Transverse colon (tissue), 4 donors: Measurements from ENCODE around the gene IMPACT. TPM values are rescaled to one million over a fixed set of nuclear protein-coding genes. Genes with fewer than 3 reads are reported as not detected.

Source experiments
- DNase-seq: peaks from one replicate; pipeline ENCODE4 v3.0.0-alpha.2; 2019
- H3K27ac ChIP-seq, 4 donors: fragments of 200-600 bp; sonication (generic); 2 replicates each; pipeline ENCODE4 v1.5.1; 2016 to 2018; ENCODE audit warnings: inconsistent platforms in 4 of 4
- H3K27me3 ChIP-seq: fragments of 200-600 bp; sonication (generic); 2 replicates; pipeline ENCODE4 v1.5.1; 2017; ENCODE audit warnings: inconsistent platforms
- H3K36me3 ChIP-seq, 4 donors: fragments of 200-600 bp; sonication (generic); 2 replicates each; pipeline ENCODE4 v1.5.1; 2017 to 2019; ENCODE audit warnings: inconsistent platforms in 4 of 4
- H3K4me1 ChIP-seq, 4 donors: fragments of 200-600 bp; sonication (generic); 2 replicates each; pipeline ENCODE4 v1.5.1; 2017 to 2020; ENCODE audit warnings: inconsistent platforms in 4 of 4
- H3K4me3 ChIP-seq, 4 donors: fragments of 200-600 bp; sonication (generic); 1 replicate in 1 of 4; 2 replicates in 3 of 4; pipeline versions ENCODE4 v1.5.1 to v1.6.1; 2017 to 2019; ENCODE audit warnings: inconsistent platforms in 4 of 4
- H3K9me3 ChIP-seq, 2 donors: fragments of 200-600 bp; sonication (generic); 2 replicates each; pipeline ENCODE4 v1.5.1; 2017 to 2019; ENCODE audit warnings: inconsistent platforms in 2 of 2
- EP300 ChIP-seq: sonication (generic); formaldehyde crosslinking; IDR thresholded peaks from one replicate; pipeline ENCODE4 v1.6.1; 2017; ENCODE audit warnings: antibody characterized with exemption, low read depth
- POLR2A ChIP-seq: fragments of 450-650 bp; IDR thresholded peaks from one replicate; pipeline ENCODE4 v1.6.1; 2016; ENCODE audit warnings: antibody characterized with exemption, mild to moderate bottlenecking, moderate library complexity
- POLR2AphosphoS5 ChIP-seq, 3 donors: sonication (generic); formaldehyde crosslinking; IDR thresholded peaks; one replicate each; pipeline ENCODE4 v1.6.1; 2016; ENCODE audit warnings: antibody characterized with exemption in 3 of 3
- WGBS, 2 donors: methylation state at CpG; one replicate each; pipeline ENCODE4 v1.1.5; 2018; ENCODE audit warnings: low coverage in 1 of 2; 5-methylcytosine and 5-hydroxymethylcytosine counted together
- in situ Hi-C, 4 donors: fragments of 200-750 bp; cut with MboI; loops; one replicate each; pipeline versions ENCODE4 v1.15.0 to v1.15.1; 2017; ENCODE audit warnings: low sequenced_read_pairs in 3 of 4, low pct_ligation_motif_present in 1 of 4, low pct_unique_long_range_greater_than_20kb in 1 of 4
- intact Hi-C: fragments of 100-400 bp; cut with DNase I; formaldehyde crosslinking; loops from one replicate; pipeline ENCODE4 v1.15.1; 2023; ENCODE audit warnings: low total_unique reads
- total RNA-seq, 4 donors: library from RNA; depleted of rRNA; stranded (reverse); fragments of >200 nt; gene quantifications; one replicate each; pipeline ENCODE4 v1.1.0, GENCODE V29; 2016
- TF ChIP-seq, protein P1 (sequence below), 5 experiments: fragments of 200-600 bp in 3 of 5; fragments of 450-650 bp in 2 of 5; sonication (generic) in 3 of 5; IDR thresholded peaks; 1 replicate in 2 of 5; 2 replicates in 3 of 5; pipeline ENCODE4 v1.5.1; 2016 to 2017; ENCODE audit warnings: antibody characterized with exemption in 5 of 5, inconsistent platforms in 3 of 5, mild to moderate bottlenecking in 2 of 5, moderate library complexity in 1 of 5

IMPACT gene
- total RNA-seq, 4 donors from 2014 or later, result 12.4 to 18.0 (median 16.5) TPM

DNA sequence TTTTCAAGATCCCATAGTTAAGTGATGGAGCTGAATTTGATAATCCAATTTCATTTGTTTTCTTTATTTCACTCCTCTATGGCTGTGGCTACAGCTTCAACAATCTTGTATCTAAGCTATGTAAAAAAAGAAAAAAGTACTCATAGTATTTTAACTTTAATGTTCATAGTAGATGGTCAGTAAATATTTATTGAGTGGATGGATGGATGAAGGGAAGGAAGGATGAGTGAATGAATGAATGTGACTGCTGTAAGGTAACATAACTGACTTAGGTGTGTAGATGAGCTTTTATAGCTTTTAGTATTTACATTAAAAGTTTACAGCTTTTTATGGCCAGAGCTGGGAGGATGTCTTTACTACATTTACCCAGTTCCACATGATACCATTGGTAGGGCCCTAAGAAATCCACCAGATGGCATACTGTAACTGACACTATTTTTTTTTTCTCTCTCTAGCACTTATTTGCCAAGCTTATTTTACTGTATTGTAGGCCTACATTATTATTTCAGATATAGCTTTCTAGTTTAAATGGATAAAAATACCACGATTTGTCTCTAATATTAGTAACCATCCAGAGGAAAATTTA lies 20.6 kb downstream of the IMPACT start:
- intact Hi-C loops, result no loop called here
- no peak overlapping the region for H3K4me3 ChIP-seq
- no peaks in the 10 kb centered on the region for H3K9me3 ChIP-seq
- 50 to 63% methylated on average over 1 of the region's 1 CpG for WGBS, 2 donors
- DNase-seq, result no peak
- no peak for TF ChIP-seq POLR2AphosphoS5 (IDR thresholded peaks at IDR 0.05)
- TF ChIP-seq, protein P1, sequence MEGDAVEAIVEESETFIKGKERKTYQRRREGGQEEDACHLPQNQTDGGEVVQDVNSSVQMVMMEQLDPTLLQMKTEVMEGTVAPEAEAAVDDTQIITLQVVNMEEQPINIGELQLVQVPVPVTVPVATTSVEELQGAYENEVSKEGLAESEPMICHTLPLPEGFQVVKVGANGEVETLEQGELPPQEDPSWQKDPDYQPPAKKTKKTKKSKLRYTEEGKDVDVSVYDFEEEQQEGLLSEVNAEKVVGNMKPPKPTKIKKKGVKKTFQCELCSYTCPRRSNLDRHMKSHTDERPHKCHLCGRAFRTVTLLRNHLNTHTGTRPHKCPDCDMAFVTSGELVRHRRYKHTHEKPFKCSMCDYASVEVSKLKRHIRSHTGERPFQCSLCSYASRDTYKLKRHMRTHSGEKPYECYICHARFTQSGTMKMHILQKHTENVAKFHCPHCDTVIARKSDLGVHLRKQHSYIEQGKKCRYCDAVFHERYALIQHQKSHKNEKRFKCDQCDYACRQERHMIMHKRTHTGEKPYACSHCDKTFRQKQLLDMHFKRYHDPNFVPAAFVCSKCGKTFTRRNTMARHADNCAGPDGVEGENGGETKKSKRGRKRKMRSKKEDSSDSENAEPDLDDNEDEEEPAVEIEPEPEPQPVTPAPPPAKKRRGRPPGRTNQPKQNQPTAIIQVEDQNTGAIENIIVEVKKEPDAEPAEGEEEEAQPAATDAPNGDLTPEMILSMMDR (IDR thresholded peaks at IDR 0.05), result peak in 4 of 5 experiments; percentile 29 to 43 (median 36)
- H3K27me3 ChIP-seq, result no peaks in the 10 kb centered on the region
- peaks cover 0 to 51% (median 18%) of the 10 kb centered on the region in 4 donors for H3K36me3 ChIP-seq
- peaks cover 0 to 11% (median 3%) of the 10 kb centered on the region in 4 donors for H3K4me1 ChIP-seq
- in situ Hi-C loops, result no loop called here
- peak overlapping the region in 2 of 4 donors; percentile 4 to 7 for H3K27ac ChIP-seq

DNA sequence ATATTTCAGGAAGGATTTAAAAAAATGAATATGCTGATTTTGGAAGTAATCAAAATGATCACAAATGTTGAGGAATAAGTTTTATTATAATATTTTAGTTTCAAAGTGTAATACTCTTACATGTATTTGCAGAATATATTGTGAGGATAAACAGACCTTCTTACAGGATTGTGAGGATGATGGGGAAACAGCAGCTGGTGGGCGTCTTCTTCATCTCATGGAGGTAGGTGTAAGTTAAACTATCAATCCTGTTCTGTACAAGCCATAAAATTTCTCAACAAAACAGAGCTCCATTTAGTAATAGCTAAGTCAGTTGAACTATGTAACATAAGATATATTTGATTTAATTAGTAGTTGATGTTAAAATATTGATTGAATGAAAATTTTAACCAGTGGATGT lies 21.5 kb downstream of the IMPACT start:
- intact Hi-C loops, result no loop called here

DNA sequence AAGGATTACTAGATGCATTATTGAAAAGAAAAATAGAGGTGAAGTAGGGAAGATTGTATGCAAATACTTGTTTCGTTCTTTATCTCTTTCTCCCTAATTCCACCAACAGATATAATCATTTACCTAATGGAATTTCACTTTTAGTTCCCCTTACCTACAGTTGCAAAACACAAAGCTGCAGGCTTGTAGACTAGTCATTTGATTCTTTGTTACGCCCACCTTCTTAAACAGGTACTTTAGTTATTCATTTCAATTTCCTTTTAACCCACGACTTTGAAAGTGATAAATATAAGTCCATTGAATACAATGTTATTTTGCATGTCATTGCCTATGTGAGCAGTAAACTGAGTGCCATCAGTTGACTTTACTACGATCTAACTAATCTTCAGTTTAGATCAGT lies 30.1 kb downstream of the IMPACT start:
- in situ Hi-C loops, result loop anchor here in 1 of 4 donors (25.0 kb wide), 1 partner anchor 106 kb away; no protein-coding TSS in a partner anchor
- Histone ChIP-seq H3K27me3 (no peaks in the 10 kb centered on the region), H3K27ac (no peak overlapping the region), H3K4me3 (no peak overlapping the region), H3K9me3 (no peaks in the 10 kb centered on the region), H3K4me1 (no peaks in the 10 kb centered on the region), H3K36me3 (peaks cover 0 to 1% (median 0%) of the 10 kb centered on the region in 4 donors)
- WGBS, 2 donors, result 69 to 78% methylated on average over 4 of the region's 4 CpGs
- no peak for DNase-seq
- TF ChIP-seq EP300, result no peak
- TF ChIP-seq POLR2A, result no peak
- TF ChIP-seq POLR2AphosphoS5 (IDR thresholded peaks at IDR 0.05), result no peak
- TF ChIP-seq, protein P1 (IDR thresholded peaks at IDR 0.05), result no peak
- intact Hi-C loops, result no loop called here

More for the DNA sequence above, 21.5 kb downstream of the IMPACT start:
- no peak overlapping the region for H3K4me3 ChIP-seq
- H3K4me1 ChIP-seq, result peaks cover 0 to 11% (median 3%) of the 10 kb centered on the region in 4 donors
- TF ChIP-seq EP300 (no peak), POLR2A (no peak), POLR2AphosphoS5 (IDR thresholded peaks at IDR 0.05) (no peak)
- TF ChIP-seq, protein P1 (IDR thresholded peaks at IDR 0.05), result no peak
- no peak for DNase-seq
- in situ Hi-C loops, result no loop called here
- WGBS, 2 donors, result 70 to 73% methylated on average over 1 of the region's 1 CpG
- H3K27me3 ChIP-seq, result no peaks in the 10 kb centered on the region
- H3K9me3 ChIP-seq, result no peaks in the 10 kb centered on the region
- H3K36me3 ChIP-seq, result peaks cover 0 to 41% (median 16%) of the 10 kb centered on the region in 4 donors
- H3K27ac ChIP-seq, result peak overlapping the region in 1 of 4 donors; percentile 4

DNA sequence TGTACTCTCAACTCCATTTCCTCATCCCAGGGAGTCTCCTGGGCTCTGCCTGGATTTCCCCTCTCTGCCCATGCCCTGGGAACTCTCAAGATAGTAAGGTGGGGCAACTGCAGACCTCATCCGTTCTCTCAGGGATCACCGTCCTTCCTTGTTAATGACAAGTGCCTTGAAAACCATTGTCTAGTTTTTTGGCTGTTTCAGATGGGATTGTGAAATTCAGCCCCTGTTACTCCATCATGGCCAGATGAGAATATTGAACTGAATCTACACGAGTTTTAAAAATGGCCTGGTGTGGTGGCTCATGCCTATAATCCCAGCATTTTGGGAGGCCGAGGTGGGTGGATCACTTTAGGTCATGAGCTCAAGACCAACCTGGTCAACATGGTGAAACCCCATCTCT lies 33.3 kb downstream of the IMPACT start:
- H3K36me3 ChIP-seq, result no peaks in the 10 kb centered on the region
- no peaks in the 10 kb centered on the region for H3K27me3 ChIP-seq
- intact Hi-C loops, result no loop called here
- in situ Hi-C loops, result loop anchor here in 1 of 4 donors (25.0 kb wide), 1 partner anchor 103 kb away; no protein-coding TSS in a partner anchor
- H3K9me3 ChIP-seq, result no peaks in the 10 kb centered on the region
- no peak for DNase-seq
- no peak overlapping the region for H3K4me3 ChIP-seq
- no peak overlapping the region for H3K27ac ChIP-seq
- WGBS, 2 donors, result 88 to 92% methylated on average over 2 to 4 of the region's 4 CpGs
- H3K4me1 ChIP-seq, result no peaks in the 10 kb centered on the region
- TF ChIP-seq, protein P1 (IDR thresholded peaks at IDR 0.05), result no peak
- TF ChIP-seq EP300 (no peak), POLR2A (no peak), POLR2AphosphoS5 (IDR thresholded peaks at IDR 0.05) (no peak)
